Stomach (tissue), 4 donors: ENCODE results near the gene STAT4.

ENCODE experiments used
- EP300 ChIP-seq: sonication (generic); formaldehyde crosslinking; IDR thresholded peaks from one replicate; pipeline ENCODE4 v1.6.1; 2017; ENCODE audit warnings: antibody characterized with exemption
- POLR2A ChIP-seq, 4 donors: fragments of 450-650 bp; IDR thresholded peaks; one replicate each; pipeline ENCODE4 v1.6.1; 2016; ENCODE audit warnings: antibody characterized with exemption in 4 of 4, control low read depth in 2 of 4, mild to moderate bottlenecking in 1 of 4, moderate library complexity in 1 of 4
- POLR2AphosphoS5 ChIP-seq, 3 donors: sonication (generic); formaldehyde crosslinking; IDR thresholded peaks; one replicate each; pipeline ENCODE4 v1.6.1; 2016; ENCODE audit warnings: antibody characterized with exemption in 3 of 3
- TF ChIP-seq, protein P1 (sequence below), 7 experiments: fragments of 450-650 bp in 4 of 7; fragments of 200-600 bp in 3 of 7; sonication (generic) in 3 of 7; IDR thresholded peaks; one replicate each; pipeline ENCODE4 v1.5.1; 2016 to 2019; ENCODE audit warnings: antibody characterized with exemption in 7 of 7, control low read depth in 2 of 7, mild to moderate bottlenecking in 1 of 7

DNA sequence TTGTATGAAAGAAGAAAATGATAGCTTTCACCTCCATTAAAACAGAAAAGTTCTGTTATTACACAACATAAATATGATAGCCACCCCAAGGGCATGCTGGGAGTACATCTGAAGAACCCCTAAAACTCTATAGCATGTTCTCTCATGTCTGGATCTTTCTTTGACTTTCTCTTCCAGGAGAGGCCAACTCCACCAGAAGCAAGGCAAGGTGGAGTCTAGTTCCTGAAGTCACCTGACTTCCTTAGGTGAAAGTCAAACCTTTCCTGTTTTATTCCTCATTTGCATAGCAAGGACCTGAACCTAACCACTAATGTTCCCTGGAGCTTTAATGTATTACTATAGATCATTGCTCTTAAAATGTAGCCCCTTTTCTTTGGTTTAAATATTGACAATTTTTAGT lies 142.5 kb downstream of the STAT4 start:
- TF ChIP-seq, protein P1, sequence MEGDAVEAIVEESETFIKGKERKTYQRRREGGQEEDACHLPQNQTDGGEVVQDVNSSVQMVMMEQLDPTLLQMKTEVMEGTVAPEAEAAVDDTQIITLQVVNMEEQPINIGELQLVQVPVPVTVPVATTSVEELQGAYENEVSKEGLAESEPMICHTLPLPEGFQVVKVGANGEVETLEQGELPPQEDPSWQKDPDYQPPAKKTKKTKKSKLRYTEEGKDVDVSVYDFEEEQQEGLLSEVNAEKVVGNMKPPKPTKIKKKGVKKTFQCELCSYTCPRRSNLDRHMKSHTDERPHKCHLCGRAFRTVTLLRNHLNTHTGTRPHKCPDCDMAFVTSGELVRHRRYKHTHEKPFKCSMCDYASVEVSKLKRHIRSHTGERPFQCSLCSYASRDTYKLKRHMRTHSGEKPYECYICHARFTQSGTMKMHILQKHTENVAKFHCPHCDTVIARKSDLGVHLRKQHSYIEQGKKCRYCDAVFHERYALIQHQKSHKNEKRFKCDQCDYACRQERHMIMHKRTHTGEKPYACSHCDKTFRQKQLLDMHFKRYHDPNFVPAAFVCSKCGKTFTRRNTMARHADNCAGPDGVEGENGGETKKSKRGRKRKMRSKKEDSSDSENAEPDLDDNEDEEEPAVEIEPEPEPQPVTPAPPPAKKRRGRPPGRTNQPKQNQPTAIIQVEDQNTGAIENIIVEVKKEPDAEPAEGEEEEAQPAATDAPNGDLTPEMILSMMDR (IDR thresholded peaks at IDR 0.05) = no peak
- TF ChIP-seq POLR2A (IDR thresholded peaks at IDR 0.05) (no peak), POLR2AphosphoS5 (IDR thresholded peaks at IDR 0.05) (no peak), EP300 (no peak)
